ENCODE data around the gene ARMC9.

- TF ChIP-seq RAD21 (IDR thresholded peaks at IDR 0.05; ENCODE audit: low read depth) (no peak), EZH2 (IDR thresholded peaks at IDR 0.05) (no peak), CEBPB (IDR thresholded peaks at IDR 0.05; ENCODE audit: low read depth) (no peak), POLR2A (IDR thresholded peaks at IDR 0.05; ENCODE audit: borderline replicate concordance, extremely low read depth, insufficient read depth, insufficient read length) (no peak), FOSL1 (IDR thresholded peaks at IDR 0.05; ENCODE audit: low read depth) (no peak), SIN3A (IDR thresholded peaks at IDR 0.05; ENCODE audit: low read depth) (no peak), ATF3 (IDR thresholded peaks at IDR 0.05) (no peak), ZNF274 (IDR thresholded peaks at IDR 0.05; ENCODE audit: low read depth, low read length) (no peak)
- TF ChIP-seq, protein P1, sequence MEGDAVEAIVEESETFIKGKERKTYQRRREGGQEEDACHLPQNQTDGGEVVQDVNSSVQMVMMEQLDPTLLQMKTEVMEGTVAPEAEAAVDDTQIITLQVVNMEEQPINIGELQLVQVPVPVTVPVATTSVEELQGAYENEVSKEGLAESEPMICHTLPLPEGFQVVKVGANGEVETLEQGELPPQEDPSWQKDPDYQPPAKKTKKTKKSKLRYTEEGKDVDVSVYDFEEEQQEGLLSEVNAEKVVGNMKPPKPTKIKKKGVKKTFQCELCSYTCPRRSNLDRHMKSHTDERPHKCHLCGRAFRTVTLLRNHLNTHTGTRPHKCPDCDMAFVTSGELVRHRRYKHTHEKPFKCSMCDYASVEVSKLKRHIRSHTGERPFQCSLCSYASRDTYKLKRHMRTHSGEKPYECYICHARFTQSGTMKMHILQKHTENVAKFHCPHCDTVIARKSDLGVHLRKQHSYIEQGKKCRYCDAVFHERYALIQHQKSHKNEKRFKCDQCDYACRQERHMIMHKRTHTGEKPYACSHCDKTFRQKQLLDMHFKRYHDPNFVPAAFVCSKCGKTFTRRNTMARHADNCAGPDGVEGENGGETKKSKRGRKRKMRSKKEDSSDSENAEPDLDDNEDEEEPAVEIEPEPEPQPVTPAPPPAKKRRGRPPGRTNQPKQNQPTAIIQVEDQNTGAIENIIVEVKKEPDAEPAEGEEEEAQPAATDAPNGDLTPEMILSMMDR (IDR thresholded peaks at IDR 0.05 in 2 of 3, conservative IDR thresholded peaks at IDR 0.05 in 1 of 3; ENCODE audit: borderline replicate concordance in 1 of 3, insufficient read depth in 1 of 3, low read depth in 2 of 3, low read length in 2 of 3) = no peak
- TF ChIP-seq, protein P2, sequence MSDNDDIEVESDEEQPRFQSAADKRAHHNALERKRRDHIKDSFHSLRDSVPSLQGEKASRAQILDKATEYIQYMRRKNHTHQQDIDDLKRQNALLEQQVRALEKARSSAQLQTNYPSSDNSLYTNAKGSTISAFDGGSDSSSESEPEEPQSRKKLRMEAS (IDR thresholded peaks at IDR 0.05) = no peak
These were observed 788 bp downstream of the ARMC9 start for GRCh38 chr2:231199219-231199618.
